H9 (cell line): ENCODE measurements around the gene WASF3. TPM values are rescaled to one million over a fixed set of nuclear protein-coding genes. Genes with fewer than 3 reads are reported as not detected.

Experiments
- DNase-seq: peaks from one replicate; pipeline ENCODE4 v3.0.0-alpha.2; 2017
- H2AFZ ChIP-seq: one replicate; pipeline ENCODE4 v1.6.1; 2013; ENCODE audit warnings: mild to moderate bottlenecking, low read length, control low read depth, moderate library complexity
- H2AK5ac ChIP-seq: 2 replicates; pipeline ENCODE4 v1.6.1; 2013; ENCODE audit warnings: low read length, control low read depth, mixed read lengths; ENCODE audit not compliant: insufficient read length
- H2BK120ac ChIP-seq: one replicate; pipeline ENCODE4 v1.6.1; 2013; ENCODE audit warnings: low read depth, mild to moderate bottlenecking, low read length, control low read depth, inconsistent platforms; ENCODE audit not compliant: poor library complexity, severe bottlenecking
- H2BK12ac ChIP-seq: 2 replicates; pipeline ENCODE4 v1.6.1; 2013; ENCODE audit warnings: low read length, control low read depth, mixed read lengths, low read depth; ENCODE audit not compliant: insufficient read length
- H2BK15ac ChIP-seq: 2 replicates; pipeline ENCODE4 v1.6.1; 2013; ENCODE audit warnings: low read depth, low read length, control low read depth
- H2BK20ac ChIP-seq: one replicate; pipeline ENCODE4 v1.6.1; 2013; ENCODE audit warnings: low read depth, mild to moderate bottlenecking, low read length, control low read depth, inconsistent platforms; ENCODE audit not compliant: poor library complexity, severe bottlenecking
- H2BK5ac ChIP-seq: 2 replicates; pipeline ENCODE4 v1.6.1; 2013; ENCODE audit warnings: low read length, control low read depth, mixed read lengths; ENCODE audit not compliant: insufficient read length
- H3K14ac ChIP-seq: 2 replicates; pipeline ENCODE4 v1.6.1; 2013; ENCODE audit warnings: low read length, control low read depth; ENCODE audit not compliant: insufficient read depth
- H3K18ac ChIP-seq: 2 replicates; pipeline ENCODE4 v1.6.1; 2013; ENCODE audit warnings: low read depth, mild to moderate bottlenecking, mixed read lengths, low read length, control low read depth; ENCODE audit not compliant: insufficient read length
- H3K23ac ChIP-seq: 2 replicates; pipeline ENCODE4 v1.6.1; 2013; ENCODE audit warnings: low read length, control low read depth, mixed read lengths, low read depth; ENCODE audit not compliant: insufficient read length
- H3K23me2 ChIP-seq: 2 replicates; pipeline ENCODE4 v1.6.1; 2013; ENCODE audit warnings: low read depth, mild to moderate bottlenecking, mixed read lengths, low read length, control low read depth; ENCODE audit not compliant: insufficient read length, poor library complexity, severe bottlenecking
- H3K27ac ChIP-seq: 2 replicates; pipeline ENCODE4 v1.5.1; 2013; ENCODE audit warnings: low read length, control low read depth, mixed read lengths, low read depth; ENCODE audit not compliant: insufficient read length
- H3K27me3 ChIP-seq: 2 replicates; pipeline ENCODE4 v1.6.1; 2013; ENCODE audit warnings: low read length, control low read depth, inconsistent platforms; ENCODE audit not compliant: insufficient read depth
- H3K4ac ChIP-seq: 2 replicates; pipeline ENCODE4 v1.6.1; 2013; ENCODE audit warnings: low read depth, mild to moderate bottlenecking, control low read depth, inconsistent platforms, low read length, moderate library complexity
- H3K4me1 ChIP-seq: 2 replicates; pipeline ENCODE4 v1.6.1; 2013; ENCODE audit warnings: low read length, control low read depth, inconsistent platforms; ENCODE audit not compliant: insufficient read depth
- H3K4me2 ChIP-seq: 2 replicates; pipeline ENCODE4 v1.6.1; 2013; ENCODE audit warnings: low read length, control low read depth, mixed read lengths; ENCODE audit not compliant: insufficient read length, insufficient read depth
- H3K56ac ChIP-seq: 2 replicates; pipeline ENCODE4 v1.6.1; 2013; ENCODE audit warnings: low read depth, mild to moderate bottlenecking, mixed read lengths, low read length, control low read depth; ENCODE audit not compliant: insufficient read length
- H3K79me1 ChIP-seq: 2 replicates; pipeline ENCODE4 v1.6.1; 2013; ENCODE audit warnings: low read depth, mild to moderate bottlenecking, moderate library complexity, low read length, control low read depth, inconsistent platforms; ENCODE audit not compliant: insufficient read depth, poor library complexity, severe bottlenecking
- H3K79me2 ChIP-seq: 2 replicates; pipeline ENCODE4 v1.6.1; 2013; ENCODE audit warnings: low read length, control low read depth, inconsistent platforms; ENCODE audit not compliant: insufficient read depth
- H3K9ac ChIP-seq: 2 replicates; pipeline ENCODE4 v1.6.1; 2013; ENCODE audit warnings: low read length, control low read depth, mixed read lengths; ENCODE audit not compliant: insufficient read length; ENCODE audit errors: extremely low read depth
- H3K9me3 ChIP-seq: one replicate; pipeline ENCODE4 v1.6.1; 2013; ENCODE audit warnings: low read depth, low read length, inconsistent platforms; ENCODE audit not compliant: control insufficient read depth
- H3T11ph ChIP-seq: one replicate; pipeline ENCODE4 v1.6.1; 2013; ENCODE audit warnings: mild to moderate bottlenecking, low read length, control low read depth, inconsistent platforms
- H4K20me1 ChIP-seq: one replicate; pipeline ENCODE4 v1.6.1; 2013; ENCODE audit not compliant: control insufficient read depth, insufficient read length, insufficient read depth
- H4K5ac ChIP-seq: 2 replicates; pipeline ENCODE4 v1.6.1; 2013; ENCODE audit warnings: low read depth, mild to moderate bottlenecking, mixed read lengths, low read length, control low read depth; ENCODE audit not compliant: insufficient read length
- H4K8ac ChIP-seq: replicated peaks from 2 replicates; pipeline ENCODE4 v1.6.1; 2013; ENCODE audit warnings: low read length, control low read depth, mixed read lengths, low read depth; ENCODE audit not compliant: insufficient read length
- H4K91ac ChIP-seq: 2 replicates; pipeline ENCODE4 v1.6.1; 2013; ENCODE audit warnings: low read depth, mild to moderate bottlenecking, moderate library complexity, mixed read lengths, low read length, control low read depth; ENCODE audit not compliant: insufficient read length
- H3K27ac Mint-ChIP-seq, 3 experiments: 2 replicates in 2 of 3; 3 replicates in 1 of 3; pipeline ENCODE4 v1.8.0; 2020 to 2021; ENCODE audit warnings: mixed read lengths in 3 of 3, mild to moderate bottlenecking in 1 of 3, moderate library complexity in 1 of 3
- H3K27me3 Mint-ChIP-seq: 2 replicates; pipeline ENCODE4 v1.8.0; 2021; ENCODE audit warnings: low read depth, mild to moderate bottlenecking, moderate library complexity, mixed read lengths
- H3K36me3 Mint-ChIP-seq, 3 experiments: 2 replicates in 2 of 3; 3 replicates in 1 of 3; pipeline ENCODE4 v1.8.0; 2020 to 2021; ENCODE audit warnings: low read depth in 3 of 3, mixed read lengths in 3 of 3; ENCODE audit not compliant: insufficient read depth in 1 of 3
- H3K4me1 Mint-ChIP-seq, 2 experiments: 2 replicates each; pipeline ENCODE4 v1.8.0; 2020; ENCODE audit warnings: mixed read lengths in 2 of 2
- H3K4me3 Mint-ChIP-seq, 2 experiments: 2 replicates in 1 of 2; 3 replicates in 1 of 2; pipeline ENCODE4 v1.8.0; 2020 to 2021; ENCODE audit warnings: mild to moderate bottlenecking in 2 of 2, mixed read lengths in 2 of 2, moderate library complexity in 1 of 2
- H3K9me3 Mint-ChIP-seq, 2 experiments: 2 replicates in 1 of 2; 3 replicates in 1 of 2; pipeline ENCODE4 v1.8.0; 2020; ENCODE audit warnings: mild to moderate bottlenecking in 2 of 2, mixed read lengths in 2 of 2, moderate library complexity in 1 of 2
- CTCF ChIP-seq: fragments of 200-600 bp; sonication (generic); conservative IDR thresholded peaks from 3 replicates; pipeline ENCODE4 v1.8.0; 2021; ENCODE audit warnings: antibody characterized with exemption, mild to moderate bottlenecking
- WGBS: extraction: QIAGEN DNeasy Blood & Tissue Kit; methylation state at CpG from one replicate; pipeline ENCODE4 v1.1.7; 2013; ENCODE audit warnings: missing lambda C conversion rate, low lambda C conversion rate, mixed read lengths; ENCODE audit not compliant: insufficient read length; ENCODE audit errors: extremely low coverage; 5-methylcytosine and 5-hydroxymethylcytosine counted together
- total RNA-seq: library from RNA; stranded (reverse); gene quantifications from 2 replicates; pipeline ENCODE4 v1.2.1, GENCODE V29; 2021

Gene WASF3
- total RNA-seq, 1 experiment from 2014 or later, result 22.2 TPM

GRCh38 chr13:26583662-26584061 lies 26.2 kb downstream of the WASF3 start:
- Histone ChIP-seq H4K20me1 (no peaks in the 10 kb centered on the region), H2BK20ac (no peak overlapping the region), H2BK120ac (no peak overlapping the region), H2AK5ac (no peak overlapping the region), H3K79me2 (peaks cover 2% of the 10 kb centered on the region; the same call in 1 of the 2 replicates), H2BK5ac (no peak overlapping the region), H3K4ac (no peak overlapping the region), H3K4me2 (no peak overlapping the region), H3K14ac (no peak overlapping the region), H3K23me2 (no peaks in the 10 kb centered on the region), H3K9ac (no peak overlapping the region), H2AFZ (no peak overlapping the region), H2BK15ac (no peak overlapping the region), H3K4me1 (peaks cover 6% of the 10 kb centered on the region), H3K18ac (no peak overlapping the region), H3K9me3 (no peaks in the 10 kb centered on the region), H4K91ac (no peak overlapping the region), H4K8ac (no peak overlapping the region), H4K5ac (no peak overlapping the region), H3K79me1 (peaks cover 2% of the 10 kb centered on the region), H3K27me3 (no peaks in the 10 kb centered on the region), H3T11ph (no peak overlapping the region), H3K27ac (no peak overlapping the region), H3K23ac (no peak overlapping the region), H3K56ac (no peak overlapping the region), H2BK12ac (no peak overlapping the region)
- no peak for DNase-seq
- Mint-ChIP-seq H3K36me3 (peaks cover 0 to under 1% (median under 1%) of the 10 kb centered on the region in 3 experiments; a peak in 2 of 7 replicates), H3K27ac (peak overlapping the region in 1 of 3 experiments; percentile 58; a peak in 1 of 7 replicates), H3K4me1 (peaks cover 14 to 21% of the 10 kb centered on the region in 2 experiments), H3K9me3 (no peaks in the 10 kb centered on the region), H3K4me3 (peak overlapping the region in 1 of 2 experiments; percentile 38; a peak in 2 of 5 replicates), H3K27me3 (no peaks in the 10 kb centered on the region)
- no CpG with 5 or more reads among the region's 2 CpGs for WGBS
- TF ChIP-seq CTCF, result no peak
